Colonic mucosa (tissue), 4 donors: ENCODE data around the gene TBC1D12. TPM values are rescaled to one million over a fixed set of nuclear protein-coding genes. Genes with fewer than 3 reads are reported as not detected.

Experiments used
- DNase-seq: peaks from one replicate; pipeline ENCODE4 v3.0.0-alpha.2; 2020
- H3K27ac ChIP-seq: fragments of 200-600 bp; one replicate; pipeline ENCODE4 v1.8.0; 2021
- H3K27me3 ChIP-seq: fragments of 200-600 bp; one replicate; pipeline ENCODE4 v1.8.0; 2021
- H3K36me3 ChIP-seq: fragments of 200-600 bp; one replicate; pipeline ENCODE4 v1.8.0; 2021
- H3K4me1 ChIP-seq: fragments of 200-600 bp; one replicate; pipeline ENCODE4 v1.8.0; 2021; ENCODE audit warnings: mild to moderate bottlenecking
- H3K4me3 ChIP-seq: fragments of 200-600 bp; one replicate; pipeline ENCODE4 v1.8.0; 2021
- H3K9ac ChIP-seq, 2 donors: one replicate each; pipeline ENCODE4 v1.7.0; 2013; ENCODE audit warnings: control low read depth in 2 of 2, low read depth in 2 of 2, low read length in 2 of 2
- H3K9me3 ChIP-seq: fragments of 200-600 bp; one replicate; pipeline ENCODE4 v1.8.0; 2021
- CTCF ChIP-seq: fragments of 200-600 bp; IDR thresholded peaks from one replicate; pipeline ENCODE4 v1.8.0; 2022; ENCODE audit warnings: antibody characterized with exemption, mild to moderate bottlenecking
- intact Hi-C: fragments of 100-400 bp; cut with DNase I; formaldehyde crosslinking; loops from one replicate; pipeline ENCODE4 v1.14.1; 2022
- total RNA-seq, 2 donors: library from RNA; stranded (reverse); fragmentation: NEBNext Ultra II Directional in 1 of 2; extraction: Animal tissue kit (Norgen Biotek cat#: 25700) in 1 of 2; gene quantifications; one replicate each; pipeline ENCODE4 v1.2.1, GENCODE V29; 2021
- donor health status: healthy.
- donor health status: DM: no; HTN: no; CAD: no.
- donor health status: DM: no; HTN: no; CAD: no.

The TBC1D12 gene
- total RNA-seq, 2 donors from 2014 or later = 18.0 to 21.0 TPM

GRCh38 chr10:94462130-94462529 lies 59.8 kb downstream of the TBC1D12 start:
- Histone ChIP-seq H3K4me3 (no peak overlapping the region), H3K4me1 (no peaks in the 10 kb centered on the region), H3K27ac (no peak overlapping the region), H3K27me3 (no peaks in the 10 kb centered on the region), H3K36me3 (no peaks in the 10 kb centered on the region), H3K9ac (no peak overlapping the region), H3K9me3 (no peaks in the 10 kb centered on the region)
- intact Hi-C loops = no loop called here
- no peak for DNase-seq
- TF ChIP-seq CTCF = no peak

- no peak for TF ChIP-seq CTCF
- DNase-seq = no peak
- H3K36me3 ChIP-seq = no peaks in the 10 kb centered on the region
- H3K27ac ChIP-seq = no peak overlapping the region
- H3K9ac ChIP-seq = no peak overlapping the region
- intact Hi-C loops = no loop called here
- no peaks in the 10 kb centered on the region for H3K27me3 ChIP-seq
- no peaks in the 10 kb centered on the region for H3K9me3 ChIP-seq
- no peaks in the 10 kb centered on the region for H3K4me1 ChIP-seq
- no peak overlapping the region for H3K4me3 ChIP-seq
Observed at GRCh38 chr10:94465684-94466083, 63.3 kb downstream of the TBC1D12 start.

- H3K27ac ChIP-seq = no peak overlapping the region
- H3K27me3 ChIP-seq = no peaks in the 10 kb centered on the region
- H3K36me3 ChIP-seq = no peaks in the 10 kb centered on the region
- TF ChIP-seq CTCF = no peak
- no peaks in the 10 kb centered on the region for H3K4me1 ChIP-seq
- H3K9ac ChIP-seq = no peak overlapping the region
- no peak overlapping the region for H3K4me3 ChIP-seq
- DNase-seq = no peak
- intact Hi-C loops = no loop called here
- H3K9me3 ChIP-seq = no peaks in the 10 kb centered on the region
Observed at GRCh38 chr10:94481410-94481809, 79.1 kb downstream of the TBC1D12 start.

GRCh38 chr10:94483970-94484369 lies 81.6 kb downstream of the TBC1D12 start:
- no peaks in the 10 kb centered on the region for H3K9me3 ChIP-seq
- H3K4me1 ChIP-seq = no peaks in the 10 kb centered on the region
- H3K36me3 ChIP-seq = no peaks in the 10 kb centered on the region
- no peak overlapping the region for H3K4me3 ChIP-seq
- H3K9ac ChIP-seq = no peak overlapping the region
- intact Hi-C loops = no loop called here
- DNase-seq = no peak
- H3K27ac ChIP-seq = no peak overlapping the region
- no peak for TF ChIP-seq CTCF
- H3K27me3 ChIP-seq = no peaks in the 10 kb centered on the region

GRCh38 chr10:94485094-94485493 lies 82.8 kb downstream of the TBC1D12 start:
- no peak for TF ChIP-seq CTCF

GRCh38 chr10:94487575-94487974 lies 85.2 kb downstream of the TBC1D12 start:
- no peak overlapping the region for H3K9ac ChIP-seq
- no peak overlapping the region for H3K27ac ChIP-seq
- no peak for TF ChIP-seq CTCF
- no peaks in the 10 kb centered on the region for H3K27me3 ChIP-seq
- H3K4me1 ChIP-seq = no peaks in the 10 kb centered on the region
- H3K9me3 ChIP-seq = no peaks in the 10 kb centered on the region
- intact Hi-C loops = no loop called here
- no peak overlapping the region for H3K4me3 ChIP-seq
- no peaks in the 10 kb centered on the region for H3K36me3 ChIP-seq
- no peak for DNase-seq

More at GRCh38 chr10:94485094-94485493, 82.8 kb downstream of the TBC1D12 start:
- Histone ChIP-seq H3K9ac (no peak overlapping the region), H3K4me1 (no peaks in the 10 kb centered on the region), H3K4me3 (no peak overlapping the region), H3K36me3 (no peaks in the 10 kb centered on the region), H3K27ac (no peak overlapping the region), H3K27me3 (no peaks in the 10 kb centered on the region), H3K9me3 (no peaks in the 10 kb centered on the region)
- no peak for DNase-seq
- intact Hi-C loops = no loop called here
